Caco-2 (cell line): ENCODE data around the gene TMCC1. TPM values are rescaled to one million over a fixed set of nuclear protein-coding genes. Genes with fewer than 3 reads are reported as not detected.

Experiments
- BruUV-seq: library from RNA; stranded (reverse); fragments of 400-500 nt; replicated peaks from 2 replicates; lab custom pipeline; 2021; lab: Mats Ljungman, UMichigan
- CTCF ChIA-PET: fragments of 300-600 bp; sonication (Branson Sonifier 250); formaldehyde crosslinking; loops from one replicate; lab custom pipeline; 2022; ENCODE audit warnings: antibody characterized with exemption; lab: Charles Lee
- POLR2A ChIA-PET: fragments of 300-600 bp; sonication (Branson Sonifier 250); formaldehyde crosslinking; loops from one replicate; lab custom pipeline; 2022; ENCODE audit warnings: antibody characterized with exemption; lab: Charles Lee
- DNase-seq, 2 experiments: peaks; one replicate each; pipeline versions ENCODE4 v3.0.0 to v3.0.0-alpha.2; 2020 to 2022
- H3K27me3 ChIP-seq: replicated peaks from 2 replicates; pipeline ENCODE4 v1.6.0; 2011; ENCODE audit warnings: low read length; ENCODE audit not compliant: control insufficient read depth, insufficient read depth
- H3K36me3 ChIP-seq: 2 replicates; pipeline ENCODE4 v1.5.1; 2011; ENCODE audit warnings: low read length; ENCODE audit not compliant: control insufficient read depth, insufficient read depth
- H3K4me1 ChIP-seq: fragments of 250-450 bp; sonication (Bioruptor Pico); 2 replicates; pipeline ENCODE4 v1.5.1; 2020; ENCODE audit warnings: mild to moderate bottlenecking
- H3K4me3 ChIP-seq: 2 replicates; pipeline ENCODE4 v1.5.1; 2011; ENCODE audit warnings: low read depth, mild to moderate bottlenecking, control low read depth, low read length
- H3K9me3 ChIP-seq: fragments of 250-450 bp; sonication (Bioruptor Pico); 2 replicates; pipeline ENCODE4 v1.5.1; 2020; ENCODE audit warnings: mild to moderate bottlenecking, moderate library complexity
- H3K27ac Mint-ChIP-seq: one replicate; pipeline ENCODE4 v1.8.0; 2022; ENCODE audit warnings: mixed read lengths; ENCODE audit not compliant: unreplicated experiment
- H3K27me3 Mint-ChIP-seq: one replicate; pipeline ENCODE4 v1.8.0; 2022; ENCODE audit warnings: mixed read lengths; ENCODE audit not compliant: insufficient read depth, unreplicated experiment
- H3K36me3 Mint-ChIP-seq: one replicate; pipeline ENCODE4 v1.8.0; 2022; ENCODE audit warnings: mild to moderate bottlenecking, mixed read lengths; ENCODE audit not compliant: insufficient read depth, unreplicated experiment
- H3K4me1 Mint-ChIP-seq: one replicate; pipeline ENCODE4 v1.8.0; 2022; ENCODE audit warnings: low read depth, mixed read lengths; ENCODE audit not compliant: unreplicated experiment
- H3K4me3 Mint-ChIP-seq: one replicate; pipeline ENCODE4 v1.8.0; 2022; ENCODE audit warnings: mild to moderate bottlenecking, moderate library complexity, mixed read lengths; ENCODE audit not compliant: unreplicated experiment
- H3K9me3 Mint-ChIP-seq: one replicate; pipeline ENCODE4 v1.8.0; 2022; ENCODE audit warnings: mixed read lengths; ENCODE audit not compliant: unreplicated experiment
- CTCF ChIP-seq, 2 experiments: fragments of 200-600 bp in 1 of 2; IDR thresholded peaks; 1 replicate in 1 of 2; 2 replicates in 1 of 2; pipeline versions ENCODE4 v1.5.1 to v1.8.0; 2011 to 2022; ENCODE audit warnings: antibody characterized with exemption in 1 of 2, control low read depth in 1 of 2, inconsistent platforms in 1 of 2, low read depth in 1 of 2, low read length in 1 of 2, mild to moderate bottlenecking in 1 of 2, moderate library complexity in 1 of 2; ENCODE audit not compliant: insufficient read depth in 1 of 2, severe bottlenecking in 1 of 2, unreplicated experiment in 1 of 2
- intact Hi-C: fragments of 100-400 bp; cut with micrococcal nuclease; formaldehyde crosslinking; loops from one replicate; pipeline ENCODE4 v1.10.0; 2022; ENCODE audit not compliant: unreplicated experiment
- total RNA-seq: library from RNA; stranded (reverse); gene quantifications from 2 replicates; pipeline ENCODE4 v1.2.3, GENCODE V29; 2022

TMCC1 gene
- total RNA-seq, 1 experiment from 2014 or later: 27.8 TPM

GRCh38 chr3:129812589-129812988 is 80.9 kb downstream of the TMCC1 start:
- Mint-ChIP-seq H3K27ac (no peak overlapping the region), H3K4me3 (no peak overlapping the region), H3K4me1 (no peaks in the 10 kb centered on the region), H3K9me3 (no peaks in the 10 kb centered on the region), H3K27me3 (no peaks in the 10 kb centered on the region), H3K36me3 (peaks cover under 1% of the 10 kb centered on the region)
- BruUV-seq: no TSS peak
- no peak for TF ChIP-seq CTCF (IDR thresholded peaks at IDR 0.05; ENCODE audit: insufficient read depth in 1 of 2, low read depth in 1 of 2, low read length in 1 of 2, severe bottlenecking in 1 of 2, unreplicated experiment in 1 of 2)
- Histone ChIP-seq H3K36me3 (no peaks in the 10 kb centered on the region), H3K4me1 (no peaks in the 10 kb centered on the region), H3K4me3 (no peak overlapping the region), H3K27me3 (no peaks in the 10 kb centered on the region), H3K9me3 (no peaks in the 10 kb centered on the region)
- ChIA-PET POLR2A (interaction anchor here (0.7 kb wide), 1 partner anchor 17 kb away, joined by 3 read pairs; no protein-coding TSS in a partner anchor), CTCF (interaction anchor here (0.6 kb wide), 1 partner anchor 341 kb away, joined by 4 read pairs; no protein-coding TSS in a partner anchor)
- intact Hi-C loops: no loop called here
- DNase-seq: no peak

GRCh38 chr3:129809297-129809696 is 84.2 kb downstream of the TMCC1 start:
- H3K4me3 ChIP-seq: no peak overlapping the region
- Mint-ChIP-seq H3K9me3 (no peaks in the 10 kb centered on the region), H3K27me3 (no peaks in the 10 kb centered on the region), H3K4me3 (no peak overlapping the region), H3K27ac (no peak overlapping the region), H3K36me3 (peaks cover 6% of the 10 kb centered on the region), H3K4me1 (no peaks in the 10 kb centered on the region)
- no peaks in the 10 kb centered on the region for H3K36me3 ChIP-seq
- no peak for TF ChIP-seq CTCF (IDR thresholded peaks at IDR 0.05; ENCODE audit: insufficient read depth in 1 of 2, low read depth in 1 of 2, low read length in 1 of 2, severe bottlenecking in 1 of 2, unreplicated experiment in 1 of 2)
- H3K27me3 ChIP-seq: no peaks in the 10 kb centered on the region
- ChIA-PET CTCF (interaction anchor here (0.7 kb wide), 1 partner anchor 369 kb away, joined by 5 read pairs; no protein-coding TSS in a partner anchor), POLR2A (no interaction called here)
- intact Hi-C loops: no loop called here
- DNase-seq: no peak
- H3K9me3 ChIP-seq: no peaks in the 10 kb centered on the region
- H3K4me1 ChIP-seq: no peaks in the 10 kb centered on the region
- no TSS peak for BruUV-seq

GRCh38 chr3:129796146-129796545 is 97.4 kb downstream of the TMCC1 start:
- DNase-seq: no peak
- Histone ChIP-seq H3K27me3 (no peaks in the 10 kb centered on the region), H3K4me3 (no peak overlapping the region), H3K9me3 (no peaks in the 10 kb centered on the region), H3K4me1 (peaks cover 20% of the 10 kb centered on the region), H3K36me3 (no peaks in the 10 kb centered on the region)
- ChIA-PET CTCF (no interaction called here), POLR2A (no interaction called here)
- H3K27me3 Mint-ChIP-seq: no peaks in the 10 kb centered on the region
- H3K27ac Mint-ChIP-seq: no peak overlapping the region
- intact Hi-C loops: no loop called here
- H3K4me1 Mint-ChIP-seq: no peaks in the 10 kb centered on the region
- no peaks in the 10 kb centered on the region for H3K9me3 Mint-ChIP-seq
- peaks cover 13% of the 10 kb centered on the region for H3K36me3 Mint-ChIP-seq
- H3K4me3 Mint-ChIP-seq: no peak overlapping the region
- no peak for TF ChIP-seq CTCF (IDR thresholded peaks at IDR 0.05; ENCODE audit: insufficient read depth in 1 of 2, low read depth in 1 of 2, low read length in 1 of 2, severe bottlenecking in 1 of 2, unreplicated experiment in 1 of 2)
- no TSS peak for BruUV-seq
